GM18508 (cell line): ENCODE results near the gene PPFIA2.

Source experiments
- ATAC-seq: cut with Tn5 transposase; IDR thresholded peaks from one replicate; pipeline ENCODE4 v1.9.1; 2021; ENCODE audit warnings: moderate number of reproducible peaks; ENCODE audit not compliant: insufficient read depth, unreplicated experiment

PPFIA2 gene

GRCh38 chr12:81294325-81295190 is 464.6 kb downstream of the PPFIA2 start:
- ATAC-seq = no peak

GRCh38 chr12:81288651-81289050 is 470.5 kb downstream of the PPFIA2 start:
- ATAC-seq = no peak

GRCh38 chr12:81284137-81284536 is 475.0 kb downstream of the PPFIA2 start:
- ATAC-seq = no peak

GRCh38 chr12:81274637-81275529 is 484.3 kb downstream of the PPFIA2 start:
- no peak for ATAC-seq

GRCh38 chr12:81270385-81270784 is 488.8 kb downstream of the PPFIA2 start:
- no peak for ATAC-seq

GRCh38 chr12:81263072-81263471 is 496.1 kb downstream of the PPFIA2 start:
- ATAC-seq = no peak

- no peak for ATAC-seq
Observed at GRCh38 chr12:81261508-81262207, 497.5 kb downstream of the PPFIA2 start.

- no peak for ATAC-seq
Observed at GRCh38 chr12:81259360-81259759, 499.8 kb downstream of the PPFIA2 start.

GRCh38 chr12:81257947-81258551 is 501.1 kb downstream of the PPFIA2 start:
- ATAC-seq = no peak

- no peak for ATAC-seq
Observed at GRCh38 chr12:81255947-81256346, 503.2 kb downstream of the PPFIA2 start.

- no peak for ATAC-seq
Observed at GRCh38 chr12:81255456-81255855, 503.7 kb downstream of the PPFIA2 start.

- ATAC-seq = no peak
Observed at GRCh38 chr12:81253360-81253759, 505.8 kb downstream of the PPFIA2 start.

- ATAC-seq = no peak
Observed at GRCh38 chr12:81252228-81252627, 506.9 kb downstream of the PPFIA2 start.

- no peak for ATAC-seq
Observed at GRCh38 chr12:81249976-81250375, 509.2 kb downstream of the PPFIA2 start.

GRCh38 chr12:81245907-81246570 is 513.1 kb downstream of the PPFIA2 start:
- ATAC-seq = no peak

GRCh38 chr12:81245458-81245857 is 513.7 kb downstream of the PPFIA2 start:
- no peak for ATAC-seq

- no peak for ATAC-seq
Observed at GRCh38 chr12:81231574-81232368, 527.4 kb downstream of the PPFIA2 start.

GRCh38 chr12:81229759-81230158 is 529.4 kb downstream of the PPFIA2 start:
- ATAC-seq = no peak

- no peak for ATAC-seq
Observed at GRCh38 chr12:81224626-81225025, 534.5 kb downstream of the PPFIA2 start.
